SK-N-MC (cell line): Measurements from ENCODE around the gene F3.

Experiments
- EZH2 ChIP-seq: fragments of 200-600 bp; sonication (generic); IDR thresholded peaks from one replicate; pipeline ENCODE4 v1.6.1; 2017; ENCODE audit warnings: antibody characterized with exemption
- POLR2AphosphoS5 ChIP-seq: IDR thresholded peaks from 2 replicates; pipeline ENCODE4 v1.6.1; 2012; ENCODE audit warnings: mild to moderate bottlenecking, low read depth, low read length, borderline replicate concordance

- TF ChIP-seq POLR2AphosphoS5 (no peak), EZH2 (no peak)
Measured at GRCh38 chr1:94580367-94581115, 39.0 kb upstream of the F3 start.
